ENCODE measurements around the gene ADAMTS1.

DNA sequence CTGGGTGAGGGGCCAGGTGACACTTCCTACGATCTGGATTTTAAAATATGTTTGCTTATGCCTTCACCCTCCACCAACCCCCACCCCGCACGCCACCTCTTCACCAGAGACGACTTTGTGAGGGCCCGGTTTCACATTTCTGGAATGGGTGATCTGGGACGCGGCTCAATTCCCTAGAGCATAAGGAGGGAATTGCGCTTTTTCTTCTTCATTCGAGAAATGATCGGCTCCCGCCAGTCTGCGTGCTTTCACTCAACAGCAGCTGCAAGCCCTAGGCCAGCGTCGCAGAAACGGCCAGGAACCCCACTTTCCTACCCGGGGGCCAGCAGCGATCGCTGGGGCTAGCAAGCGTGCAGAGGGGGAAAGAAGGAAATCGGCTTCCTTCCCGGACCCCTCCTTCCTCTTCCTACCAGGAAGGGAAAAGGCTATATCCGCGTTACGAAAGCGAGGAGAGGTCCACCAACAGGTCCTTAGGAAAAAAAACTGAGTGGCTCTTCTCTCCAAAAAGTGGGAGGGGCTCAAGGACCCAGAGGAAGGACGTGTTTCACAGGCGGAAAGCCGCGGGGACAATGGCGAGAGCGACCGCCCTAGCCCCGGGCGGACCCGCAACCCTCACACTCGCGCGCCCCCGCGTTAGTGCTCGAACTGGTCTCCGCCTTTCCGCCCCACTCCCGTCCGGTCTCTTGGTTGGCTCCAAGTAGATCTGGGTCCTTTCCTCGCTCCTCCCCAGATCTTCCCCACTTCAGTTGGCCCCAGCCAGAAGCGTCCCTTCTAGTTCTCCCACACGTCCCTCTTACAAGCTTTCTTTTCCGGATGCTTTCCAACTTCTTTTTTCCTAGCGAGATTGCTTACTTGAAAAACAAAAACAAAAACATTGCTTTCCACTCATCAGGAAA, 1.1 kb upstream of the ADAMTS1 start:
- TF ChIP-seq, protein P1, sequence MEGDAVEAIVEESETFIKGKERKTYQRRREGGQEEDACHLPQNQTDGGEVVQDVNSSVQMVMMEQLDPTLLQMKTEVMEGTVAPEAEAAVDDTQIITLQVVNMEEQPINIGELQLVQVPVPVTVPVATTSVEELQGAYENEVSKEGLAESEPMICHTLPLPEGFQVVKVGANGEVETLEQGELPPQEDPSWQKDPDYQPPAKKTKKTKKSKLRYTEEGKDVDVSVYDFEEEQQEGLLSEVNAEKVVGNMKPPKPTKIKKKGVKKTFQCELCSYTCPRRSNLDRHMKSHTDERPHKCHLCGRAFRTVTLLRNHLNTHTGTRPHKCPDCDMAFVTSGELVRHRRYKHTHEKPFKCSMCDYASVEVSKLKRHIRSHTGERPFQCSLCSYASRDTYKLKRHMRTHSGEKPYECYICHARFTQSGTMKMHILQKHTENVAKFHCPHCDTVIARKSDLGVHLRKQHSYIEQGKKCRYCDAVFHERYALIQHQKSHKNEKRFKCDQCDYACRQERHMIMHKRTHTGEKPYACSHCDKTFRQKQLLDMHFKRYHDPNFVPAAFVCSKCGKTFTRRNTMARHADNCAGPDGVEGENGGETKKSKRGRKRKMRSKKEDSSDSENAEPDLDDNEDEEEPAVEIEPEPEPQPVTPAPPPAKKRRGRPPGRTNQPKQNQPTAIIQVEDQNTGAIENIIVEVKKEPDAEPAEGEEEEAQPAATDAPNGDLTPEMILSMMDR (conservative IDR thresholded peaks at IDR 0.05; ENCODE audit: low read length): no peak
- TF ChIP-seq EZH2phosphoT487 (IDR thresholded peaks at IDR 0.05; ENCODE audit: borderline replicate concordance): no peak
